Neural cell (in vitro differentiated cells): ENCODE data around the gene UBE4B. TPM values are rescaled to one million over a fixed set of nuclear protein-coding genes. Genes with fewer than 3 reads are reported as not detected.

Experiments used
- H2AFZ ChIP-seq: fragments of 200-600, 300-800 bp; sonication (generic), shearing (Covaris generic); 2 replicates; pipeline ENCODE4 v1.6.0; 2014; ENCODE audit warnings: low read depth, mild to moderate bottlenecking, antibody characterized with exemption, low read length, moderate library complexity
- H3F3A ChIP-seq: fragments of 200-600 bp; shearing (Covaris generic); 2 replicates; pipeline ENCODE4 v1.6.1; 2016; ENCODE audit warnings: mild to moderate bottlenecking, moderate library complexity, mixed read lengths, antibody characterized with exemption, low read length; ENCODE audit not compliant: insufficient read depth, poor library complexity, severe bottlenecking
- H3K27ac ChIP-seq: fragments of 200-600, 300-800 bp; sonication (generic), shearing (Covaris generic); 2 replicates; pipeline ENCODE4 v1.5.1; 2014; ENCODE audit warnings: mild to moderate bottlenecking, low read length, moderate library complexity
- H3K27me3 ChIP-seq: fragments of 300-800, 200-600 bp; sonication (generic), shearing (Covaris generic); 2 replicates; pipeline ENCODE4 v1.6.0; 2014; ENCODE audit warnings: mild to moderate bottlenecking, low read depth, low read length, moderate library complexity; ENCODE audit not compliant: insufficient read depth
- H3K36me3 ChIP-seq: fragments of 300-800, 200-600 bp; sonication (generic), shearing (Covaris generic); 2 replicates; pipeline ENCODE4 v1.5.1; 2014; ENCODE audit warnings: mild to moderate bottlenecking, antibody characterized with exemption, low read length, moderate library complexity; ENCODE audit not compliant: insufficient read depth
- H3K4me2 ChIP-seq: fragments of 300-800, 200-600 bp; sonication (generic), shearing (Covaris generic); 2 replicates; pipeline ENCODE4 v1.6.0; 2014; ENCODE audit warnings: mild to moderate bottlenecking, low read length
- H3K4me3 ChIP-seq: fragments of 300-800, 200-600 bp; sonication (generic), shearing (Covaris generic); 2 replicates; pipeline ENCODE4 v1.5.1; 2014; ENCODE audit warnings: mild to moderate bottlenecking, low read length, moderate library complexity
- H3K79me2 ChIP-seq: fragments of 200-600 bp; shearing (Covaris generic); replicated peaks from 2 replicates; pipeline ENCODE4 v1.6.0; 2014; ENCODE audit warnings: mild to moderate bottlenecking, low read length, moderate library complexity; ENCODE audit not compliant: insufficient read depth
- H3K9ac ChIP-seq: fragments of 300-800, 200-600 bp; sonication (generic), shearing (Covaris generic); 2 replicates; pipeline ENCODE4 v1.6.1; 2016; ENCODE audit warnings: mild to moderate bottlenecking, low read length, mixed read lengths
- H3K9me2 ChIP-seq: fragments of 200-600 bp; shearing (Covaris generic); 2 replicates; pipeline ENCODE4 v1.6.1; 2016; ENCODE audit warnings: mild to moderate bottlenecking, low read length, mixed read lengths; ENCODE audit not compliant: insufficient read depth
- H3K9me3 ChIP-seq: fragments of 200-600, 300-800 bp; sonication (generic), shearing (Covaris generic); 2 replicates; pipeline ENCODE4 v1.6.1; 2016; ENCODE audit warnings: mild to moderate bottlenecking, mixed run types, low read length, moderate library complexity, mixed read lengths
- H4K20me1 ChIP-seq: fragments of 200-600 bp; shearing (Covaris generic); 2 replicates; pipeline ENCODE4 v1.6.1; 2016; ENCODE audit warnings: mild to moderate bottlenecking, mixed run types; ENCODE audit not compliant: insufficient read depth
- EP300 ChIP-seq: fragments of 450-650 bp; conservative IDR thresholded peaks from 2 replicates; pipeline ENCODE4 v1.6.1; 2014; ENCODE audit warnings: antibody characterized with exemption, mild to moderate bottlenecking, moderate library complexity; ENCODE audit not compliant: poor library complexity, severe bottlenecking
- EZH2 ChIP-seq: fragments of 200-600, 300-800 bp; shearing (Covaris generic), sonication (generic); IDR thresholded peaks from 2 replicates; pipeline ENCODE4 v1.6.1; 2014; ENCODE audit warnings: antibody characterized with exemption, low read length, borderline replicate concordance, mild to moderate bottlenecking; ENCODE audit not compliant: insufficient read depth, poor library complexity, severe bottlenecking
- MXI1 ChIP-seq: fragments of 450-650 bp; conservative IDR thresholded peaks from 2 replicates; pipeline ENCODE4 v1.6.1; 2014; ENCODE audit warnings: antibody characterized with exemption, mild to moderate bottlenecking; ENCODE audit not compliant: poor library complexity, severe bottlenecking
- POLR2AphosphoS5 ChIP-seq: IDR thresholded peaks from 2 replicates; pipeline ENCODE4 v1.6.1; 2012
- RAD21 ChIP-seq: fragments of 450-650 bp; conservative IDR thresholded peaks from 2 replicates; pipeline ENCODE4 v1.6.1; 2014; ENCODE audit warnings: antibody characterized with exemption, mild to moderate bottlenecking, moderate library complexity
- SMC3 ChIP-seq: fragments of 450-650 bp; conservative IDR thresholded peaks from 2 replicates; pipeline ENCODE4 v1.6.1; 2014; ENCODE audit warnings: antibody characterized with exemption, mild to moderate bottlenecking, moderate library complexity; ENCODE audit not compliant: poor library complexity
- TAF1 ChIP-seq: IDR thresholded peaks from 2 replicates; pipeline ENCODE4 v1.6.1; 2012; ENCODE audit warnings: low read depth
- polyA plus RNA-seq: library from polyadenylated mRNA; depleted of rRNA; stranded (reverse); fragments of >200 nt; gene quantifications from 2 replicates; pipeline ENCODE4 v1.2.3, GENCODE V29; 2014
- TF ChIP-seq, protein P1 (sequence below): fragments of 450-650 bp; IDR thresholded peaks from 2 replicates; pipeline ENCODE4 v1.5.1; 2014; ENCODE audit warnings: antibody characterized with exemption, mild to moderate bottlenecking, moderate library complexity; ENCODE audit not compliant: poor library complexity, severe bottlenecking
- TF ChIP-seq, protein P2 (sequence below): IDR thresholded peaks from 2 replicates; pipeline ENCODE4 v1.6.1; 2012; ENCODE audit warnings: borderline replicate concordance

Gene UBE4B
- polyA plus RNA-seq, 1 donor from 2014 or later: 28.9 TPM

DNA sequence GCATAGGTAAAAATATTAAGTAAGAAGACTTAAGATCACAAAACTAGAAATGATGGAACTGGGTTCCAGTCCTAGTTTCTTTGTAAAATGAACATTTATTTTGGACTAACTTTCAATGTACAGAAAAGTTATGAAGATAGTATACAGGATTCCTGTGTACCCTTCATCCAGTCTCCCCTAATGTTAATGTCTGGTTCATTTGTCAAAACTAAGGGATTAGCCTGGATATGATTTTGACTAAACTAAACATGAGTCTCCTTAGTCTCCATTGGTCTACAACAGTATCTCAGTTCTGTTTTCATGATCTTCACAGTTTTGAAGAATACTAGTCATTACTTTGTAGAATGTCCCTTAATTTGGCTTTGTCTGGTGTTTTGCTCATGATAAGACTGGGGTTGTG lies 54.5 kb downstream of the UBE4B start:
- no peak overlapping the region for H3K27ac ChIP-seq
- H3K79me2 ChIP-seq: no peaks in the 10 kb centered on the region

DNA sequence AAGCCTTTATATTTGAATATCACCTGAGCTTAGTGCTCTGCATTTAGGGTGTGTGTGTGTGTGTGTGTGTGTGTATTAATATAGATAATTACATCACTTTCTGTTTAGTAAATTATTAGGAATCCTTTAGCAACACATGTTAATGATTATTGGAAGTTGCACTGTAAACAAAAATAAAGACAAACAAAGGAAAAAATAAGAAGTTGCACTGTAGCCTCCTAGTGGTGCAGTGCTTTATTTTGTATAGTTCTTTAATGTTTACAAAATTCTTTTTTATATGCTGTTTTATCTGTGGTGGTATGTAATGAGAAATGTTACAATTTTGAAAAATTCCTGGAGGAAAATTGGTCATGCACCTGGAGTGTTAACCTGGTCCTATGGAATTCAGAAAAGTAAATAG lies 69.2 kb downstream of the UBE4B start:
- TF ChIP-seq POLR2AphosphoS5: no peak
- TF ChIP-seq SMC3: no peak
- no peak for TF ChIP-seq RAD21
- TF ChIP-seq, protein P1, sequence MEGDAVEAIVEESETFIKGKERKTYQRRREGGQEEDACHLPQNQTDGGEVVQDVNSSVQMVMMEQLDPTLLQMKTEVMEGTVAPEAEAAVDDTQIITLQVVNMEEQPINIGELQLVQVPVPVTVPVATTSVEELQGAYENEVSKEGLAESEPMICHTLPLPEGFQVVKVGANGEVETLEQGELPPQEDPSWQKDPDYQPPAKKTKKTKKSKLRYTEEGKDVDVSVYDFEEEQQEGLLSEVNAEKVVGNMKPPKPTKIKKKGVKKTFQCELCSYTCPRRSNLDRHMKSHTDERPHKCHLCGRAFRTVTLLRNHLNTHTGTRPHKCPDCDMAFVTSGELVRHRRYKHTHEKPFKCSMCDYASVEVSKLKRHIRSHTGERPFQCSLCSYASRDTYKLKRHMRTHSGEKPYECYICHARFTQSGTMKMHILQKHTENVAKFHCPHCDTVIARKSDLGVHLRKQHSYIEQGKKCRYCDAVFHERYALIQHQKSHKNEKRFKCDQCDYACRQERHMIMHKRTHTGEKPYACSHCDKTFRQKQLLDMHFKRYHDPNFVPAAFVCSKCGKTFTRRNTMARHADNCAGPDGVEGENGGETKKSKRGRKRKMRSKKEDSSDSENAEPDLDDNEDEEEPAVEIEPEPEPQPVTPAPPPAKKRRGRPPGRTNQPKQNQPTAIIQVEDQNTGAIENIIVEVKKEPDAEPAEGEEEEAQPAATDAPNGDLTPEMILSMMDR: no peak
- no peak for TF ChIP-seq TAF1
- TF ChIP-seq EZH2: no peak
- TF ChIP-seq, protein P2, sequence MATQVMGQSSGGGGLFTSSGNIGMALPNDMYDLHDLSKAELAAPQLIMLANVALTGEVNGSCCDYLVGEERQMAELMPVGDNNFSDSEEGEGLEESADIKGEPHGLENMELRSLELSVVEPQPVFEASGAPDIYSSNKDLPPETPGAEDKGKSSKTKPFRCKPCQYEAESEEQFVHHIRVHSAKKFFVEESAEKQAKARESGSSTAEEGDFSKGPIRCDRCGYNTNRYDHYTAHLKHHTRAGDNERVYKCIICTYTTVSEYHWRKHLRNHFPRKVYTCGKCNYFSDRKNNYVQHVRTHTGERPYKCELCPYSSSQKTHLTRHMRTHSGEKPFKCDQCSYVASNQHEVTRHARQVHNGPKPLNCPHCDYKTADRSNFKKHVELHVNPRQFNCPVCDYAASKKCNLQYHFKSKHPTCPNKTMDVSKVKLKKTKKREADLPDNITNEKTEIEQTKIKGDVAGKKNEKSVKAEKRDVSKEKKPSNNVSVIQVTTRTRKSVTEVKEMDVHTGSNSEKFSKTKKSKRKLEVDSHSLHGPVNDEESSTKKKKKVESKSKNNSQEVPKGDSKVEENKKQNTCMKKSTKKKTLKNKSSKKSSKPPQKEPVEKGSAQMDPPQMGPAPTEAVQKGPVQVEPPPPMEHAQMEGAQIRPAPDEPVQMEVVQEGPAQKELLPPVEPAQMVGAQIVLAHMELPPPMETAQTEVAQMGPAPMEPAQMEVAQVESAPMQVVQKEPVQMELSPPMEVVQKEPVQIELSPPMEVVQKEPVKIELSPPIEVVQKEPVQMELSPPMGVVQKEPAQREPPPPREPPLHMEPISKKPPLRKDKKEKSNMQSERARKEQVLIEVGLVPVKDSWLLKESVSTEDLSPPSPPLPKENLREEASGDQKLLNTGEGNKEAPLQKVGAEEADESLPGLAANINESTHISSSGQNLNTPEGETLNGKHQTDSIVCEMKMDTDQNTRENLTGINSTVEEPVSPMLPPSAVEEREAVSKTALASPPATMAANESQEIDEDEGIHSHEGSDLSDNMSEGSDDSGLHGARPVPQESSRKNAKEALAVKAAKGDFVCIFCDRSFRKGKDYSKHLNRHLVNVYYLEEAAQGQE: no peak
- no peak for TF ChIP-seq EP300
- TF ChIP-seq MXI1: no peak
- Histone ChIP-seq H2AFZ (no peak overlapping the region), H4K20me1 (no peaks in the 10 kb centered on the region), H3K9ac (no peak overlapping the region), H3F3A (no peaks in the 10 kb centered on the region), H3K36me3 (peaks cover 13% of the 10 kb centered on the region), H3K27me3 (no peaks in the 10 kb centered on the region), H3K27ac (no peak overlapping the region), H3K4me2 (no peak overlapping the region), H3K9me3 (no peaks in the 10 kb centered on the region), H3K4me3 (no peak overlapping the region), H3K9me2 (no peaks in the 10 kb centered on the region), H3K79me2 (no peaks in the 10 kb centered on the region)

More for the DNA sequence above, 54.5 kb downstream of the UBE4B start:
- Histone ChIP-seq H3K9me2 (no peaks in the 10 kb centered on the region), H3K4me2 (no peak overlapping the region), H3K36me3 (no peaks in the 10 kb centered on the region), H3K27me3 (no peaks in the 10 kb centered on the region), H3K4me3 (no peak overlapping the region), H3K9ac (no peak overlapping the region), H2AFZ (no peak overlapping the region), H3F3A (no peaks in the 10 kb centered on the region), H3K9me3 (no peaks in the 10 kb centered on the region), H4K20me1 (no peaks in the 10 kb centered on the region)
- no peak for TF ChIP-seq POLR2AphosphoS5
- TF ChIP-seq, protein P1: no peak
- no peak for TF ChIP-seq RAD21
- TF ChIP-seq MXI1: no peak
- TF ChIP-seq TAF1: no peak
- TF ChIP-seq SMC3: no peak
- TF ChIP-seq, protein P2: no peak
- no peak for TF ChIP-seq EP300
- no peak for TF ChIP-seq EZH2
